ENCODE measurements around the gene ANAPC2. TPM values are rescaled to one million over a fixed set of nuclear protein-coding genes. Genes with fewer than 3 reads are reported as not detected.
A peak's percentile ranks its signal among the peaks of the same experiment; 100 is the strongest.

The ANAPC2 gene
- total RNA-seq, 4 donors from 2014 or later: 24.8 to 99.8 (median 54.9) TPM

DNA sequence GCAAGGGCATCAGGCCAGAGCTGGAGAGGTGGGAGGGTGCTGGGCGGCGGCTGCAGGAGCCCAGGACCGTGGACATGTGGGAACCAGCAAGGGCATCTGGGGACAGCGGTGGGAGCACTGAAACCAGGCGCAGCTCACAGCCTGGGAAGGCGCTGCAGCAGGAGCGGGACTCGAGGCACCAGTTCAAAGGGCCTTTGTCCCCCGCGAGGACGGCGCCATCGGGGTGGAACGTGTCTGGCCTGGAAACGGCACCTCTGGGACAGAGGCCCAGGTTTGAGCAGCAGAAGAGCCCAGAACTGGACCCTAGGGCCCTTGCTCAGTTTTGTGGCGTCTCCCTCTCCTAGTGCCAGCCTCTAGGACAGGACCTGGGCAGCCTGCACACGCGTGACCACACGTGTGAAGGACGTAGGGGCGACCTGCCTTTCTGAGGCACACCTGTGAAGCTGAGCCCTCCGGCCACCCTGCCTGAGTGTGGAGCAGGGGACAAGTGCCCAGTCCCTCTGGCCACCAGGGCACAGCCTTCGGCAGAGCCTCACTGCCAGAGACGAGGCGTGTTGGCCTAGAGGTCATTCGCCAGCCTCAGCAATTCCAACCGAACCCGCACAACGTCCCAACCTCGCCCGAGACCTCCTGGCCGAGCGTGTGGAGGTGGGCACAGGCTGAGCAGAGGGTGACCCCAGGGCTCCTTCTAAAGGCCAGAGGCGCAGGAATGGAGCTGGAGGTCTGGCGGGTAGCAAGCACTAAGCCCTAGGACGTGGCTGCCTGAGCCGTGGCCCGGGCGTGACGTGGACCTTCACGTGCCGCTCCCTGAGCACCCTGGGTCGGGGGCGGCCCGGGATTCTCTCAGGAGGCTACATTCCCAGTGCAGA, 14.3 kb downstream of the ANAPC2 start:
- Histone ChIP-seq H3K9me3 (no peaks in the 10 kb centered on the region), H3K27ac (peak overlapping the region; percentile 66), H3K27me3 (peaks cover 40% of the 10 kb centered on the region), H3K4me3 (no peak overlapping the region), H3K4me1 (peaks cover 44% of the 10 kb centered on the region), H3K36me3 (peaks cover 19% of the 10 kb centered on the region)
- WGBS: 74% methylated on average over 26 of the region's 45 CpGs
- TF ChIP-seq POLR2A (IDR thresholded peaks at IDR 0.05): no peak
- no peak for TF ChIP-seq EP300 (IDR thresholded peaks at IDR 0.05)
- TF ChIP-seq POLR2AphosphoS5 (IDR thresholded peaks at IDR 0.05): no peak
- TF ChIP-seq, protein P1, sequence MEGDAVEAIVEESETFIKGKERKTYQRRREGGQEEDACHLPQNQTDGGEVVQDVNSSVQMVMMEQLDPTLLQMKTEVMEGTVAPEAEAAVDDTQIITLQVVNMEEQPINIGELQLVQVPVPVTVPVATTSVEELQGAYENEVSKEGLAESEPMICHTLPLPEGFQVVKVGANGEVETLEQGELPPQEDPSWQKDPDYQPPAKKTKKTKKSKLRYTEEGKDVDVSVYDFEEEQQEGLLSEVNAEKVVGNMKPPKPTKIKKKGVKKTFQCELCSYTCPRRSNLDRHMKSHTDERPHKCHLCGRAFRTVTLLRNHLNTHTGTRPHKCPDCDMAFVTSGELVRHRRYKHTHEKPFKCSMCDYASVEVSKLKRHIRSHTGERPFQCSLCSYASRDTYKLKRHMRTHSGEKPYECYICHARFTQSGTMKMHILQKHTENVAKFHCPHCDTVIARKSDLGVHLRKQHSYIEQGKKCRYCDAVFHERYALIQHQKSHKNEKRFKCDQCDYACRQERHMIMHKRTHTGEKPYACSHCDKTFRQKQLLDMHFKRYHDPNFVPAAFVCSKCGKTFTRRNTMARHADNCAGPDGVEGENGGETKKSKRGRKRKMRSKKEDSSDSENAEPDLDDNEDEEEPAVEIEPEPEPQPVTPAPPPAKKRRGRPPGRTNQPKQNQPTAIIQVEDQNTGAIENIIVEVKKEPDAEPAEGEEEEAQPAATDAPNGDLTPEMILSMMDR (IDR thresholded peaks at IDR 0.05): no peak
- no peak for DNase-seq (ENCODE audit: low spot score in 2 of 2)

DNA sequence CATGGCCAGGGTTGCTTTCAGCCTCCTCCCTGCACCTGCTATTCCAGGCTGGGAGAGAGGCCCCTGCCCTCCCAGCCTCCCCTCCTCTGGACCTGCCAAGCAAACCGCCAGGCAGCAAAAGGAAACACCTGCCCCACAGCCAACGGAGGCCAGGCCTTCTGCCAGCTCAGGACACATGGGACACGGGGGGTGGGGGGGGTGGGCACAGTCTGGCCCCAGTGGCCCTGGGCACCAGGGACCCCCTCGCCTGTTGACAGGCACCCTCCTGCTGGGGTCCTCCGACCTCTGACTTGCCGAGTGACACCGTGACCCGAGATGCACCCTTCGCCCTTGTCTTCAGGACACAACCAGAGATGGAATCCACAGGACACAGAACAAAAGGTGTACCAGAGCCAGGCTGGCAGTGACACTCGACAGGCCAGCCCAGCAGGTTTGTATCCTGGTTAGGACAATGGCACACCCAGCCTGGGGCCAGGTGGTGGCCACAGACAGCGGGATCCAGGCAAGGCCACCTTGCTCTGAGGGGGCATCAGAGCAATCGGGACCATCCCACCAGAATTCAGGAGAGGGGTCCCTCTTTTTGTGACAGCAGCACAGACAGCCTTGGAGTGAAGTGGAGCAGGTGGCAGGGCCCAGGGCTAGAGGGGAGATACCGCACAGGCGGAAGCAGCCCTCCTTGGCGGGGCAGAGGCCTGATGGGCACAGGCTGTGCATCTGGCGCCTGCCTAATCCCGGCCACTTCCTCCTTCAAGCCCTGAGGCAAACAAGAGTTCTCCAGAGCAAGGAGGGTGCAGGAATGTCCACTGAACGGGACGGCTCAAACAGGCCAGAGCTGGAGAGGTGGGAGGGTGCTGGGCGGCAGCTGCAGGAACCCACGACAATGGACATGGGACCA, 15.2 kb downstream of the ANAPC2 start:
- H3K9me3 ChIP-seq: no peaks in the 10 kb centered on the region
- DNase-seq (ENCODE audit: low spot score in 2 of 2): no peak
- no peak overlapping the region for H3K4me3 ChIP-seq
- peak overlapping the region; percentile 79 for H3K27ac ChIP-seq
- peaks cover 10% of the 10 kb centered on the region for H3K36me3 ChIP-seq
- peaks cover 49% of the 10 kb centered on the region for H3K27me3 ChIP-seq
- TF ChIP-seq EP300 (IDR thresholded peaks at IDR 0.05) (no peak), POLR2AphosphoS5 (IDR thresholded peaks at IDR 0.05) (no peak), POLR2A (IDR thresholded peaks at IDR 0.05) (no peak)
- TF ChIP-seq, protein P1 (IDR thresholded peaks at IDR 0.05): no peak
- peaks cover 53% of the 10 kb centered on the region for H3K4me1 ChIP-seq
- WGBS: 44% methylated on average over 17 of the region's 21 CpGs

DNA sequence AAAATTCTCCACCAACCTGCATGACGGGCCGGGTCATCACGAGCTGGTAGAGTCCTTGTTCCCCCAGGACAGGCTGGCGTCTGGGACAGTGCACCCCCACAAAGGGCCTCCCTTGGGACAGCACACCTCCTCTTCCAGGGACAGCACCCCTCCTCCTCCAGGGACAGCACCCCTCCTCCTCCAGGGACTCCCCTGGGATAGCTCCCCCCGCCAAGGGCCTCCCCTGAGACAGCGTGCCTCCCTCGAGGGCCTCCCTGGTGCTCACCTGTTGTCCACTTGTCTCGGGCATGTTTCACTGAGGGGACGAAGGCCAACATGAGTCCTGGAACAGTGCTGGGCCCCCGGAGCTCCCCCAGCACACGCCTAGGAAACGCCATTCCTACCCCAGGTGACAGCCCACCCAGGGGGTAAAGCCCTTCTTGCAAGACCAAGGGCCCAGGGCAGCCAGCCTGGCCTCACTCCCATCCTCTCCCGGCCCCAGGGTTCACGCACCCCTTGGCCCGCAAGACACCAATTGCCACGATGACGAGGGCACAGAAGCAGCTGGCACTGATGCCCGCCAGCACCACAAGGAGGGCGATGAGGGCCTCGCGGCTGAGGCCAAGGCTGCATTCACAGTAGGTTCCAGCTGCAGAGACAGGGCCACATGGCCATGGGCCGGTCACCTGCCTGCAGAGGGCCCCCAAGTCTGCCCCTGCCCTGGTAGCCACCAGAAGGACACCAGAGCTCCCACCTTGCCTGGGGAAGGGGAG, 17.0 kb downstream of the ANAPC2 start:
- 74% methylated on average over 4 of the region's 22 CpGs for WGBS
- Histone ChIP-seq H3K4me3 (no peak overlapping the region), H3K27me3 (peaks cover 68% of the 10 kb centered on the region), H3K27ac (peak overlapping the region; percentile 79), H3K4me1 (peaks cover 61% of the 10 kb centered on the region), H3K36me3 (no peaks in the 10 kb centered on the region), H3K9me3 (no peaks in the 10 kb centered on the region)
- TF ChIP-seq POLR2AphosphoS5 (IDR thresholded peaks at IDR 0.05) (no peak), EP300 (IDR thresholded peaks at IDR 0.05) (no peak), POLR2A (IDR thresholded peaks at IDR 0.05) (no peak)
- TF ChIP-seq, protein P1 (IDR thresholded peaks at IDR 0.05): no peak
- no peak for DNase-seq (ENCODE audit: low spot score in 2 of 2)

DNA sequence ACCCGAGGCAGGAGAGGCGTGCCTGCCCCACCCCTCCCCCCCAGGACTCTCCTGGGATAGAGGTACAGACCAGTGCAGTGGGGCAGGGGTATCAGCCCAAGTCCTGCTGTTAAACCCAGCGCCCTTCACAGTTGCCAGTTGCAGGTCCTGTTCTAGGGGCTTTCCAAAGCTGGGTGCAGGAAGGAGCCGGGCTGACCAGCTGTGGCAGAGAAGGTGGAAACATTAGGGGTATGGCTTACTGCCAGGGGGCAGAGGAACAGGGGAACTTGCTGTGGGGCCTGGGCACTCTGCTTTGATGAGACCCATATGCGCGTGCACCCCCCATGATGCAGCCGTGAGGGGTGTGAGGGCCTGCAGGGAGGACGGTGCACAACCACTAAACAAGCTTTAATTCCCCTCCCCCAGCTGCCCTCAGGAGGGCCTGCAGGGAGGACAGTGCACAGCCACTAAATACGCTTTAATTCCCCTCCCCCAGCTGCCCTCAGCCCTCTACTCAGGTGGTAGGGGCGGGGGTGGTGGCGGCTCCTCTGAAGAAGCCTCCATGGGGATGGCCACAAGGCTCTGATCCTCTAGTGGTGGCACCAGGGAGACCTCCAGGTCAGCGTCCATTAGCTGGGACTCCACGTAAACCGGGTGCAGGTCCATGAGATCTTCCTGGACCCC, 17.7 kb downstream of the ANAPC2 start:
- Histone ChIP-seq H3K27ac (peak overlapping the region; percentile 79), H3K27me3 (peaks cover 75% of the 10 kb centered on the region), H3K4me3 (no peak overlapping the region), H3K4me1 (peaks cover 61% of the 10 kb centered on the region), H3K9me3 (no peaks in the 10 kb centered on the region), H3K36me3 (no peaks in the 10 kb centered on the region)
- TF ChIP-seq EP300 (IDR thresholded peaks at IDR 0.05) (no peak), POLR2AphosphoS5 (IDR thresholded peaks at IDR 0.05) (no peak), POLR2A (IDR thresholded peaks at IDR 0.05) (no peak)
- 56% methylated on average over 8 of the region's 14 CpGs for WGBS
- no peak for DNase-seq (ENCODE audit: low spot score in 2 of 2)

DNA sequence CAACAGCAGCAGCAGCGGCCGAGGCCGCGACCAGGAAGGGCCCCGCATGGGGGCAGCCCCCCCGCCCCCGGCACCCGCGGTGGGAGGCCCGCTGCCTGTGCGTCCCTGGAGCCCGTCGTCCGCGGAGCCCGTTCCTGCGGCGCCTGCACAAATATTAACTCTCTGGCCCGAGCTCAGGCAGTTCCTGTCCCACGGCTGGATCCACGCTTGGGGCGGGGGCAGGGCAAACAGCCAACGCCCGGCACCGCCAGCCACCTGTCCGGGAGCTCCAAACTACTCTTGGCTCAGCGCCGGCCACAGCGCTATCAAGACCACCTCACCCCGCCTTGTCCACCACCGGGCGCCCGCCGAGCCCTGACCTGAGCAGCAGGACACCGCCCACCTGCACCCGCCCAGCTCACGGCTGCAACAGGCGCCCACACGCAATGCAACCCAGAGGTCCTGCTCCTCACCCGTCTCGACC, 18.4 kb downstream of the ANAPC2 start, which contains the start of gene LRRC26:
LRRC26 (minus strand) TSS at position 156 of the 463 bp plus-strand sequence; CDS start at position 48, 108 bp downstream.
- 4% methylated on average over 12 of the region's 41 CpGs for WGBS
- TF ChIP-seq EP300 (IDR thresholded peaks at IDR 0.05) (no peak), POLR2A (IDR thresholded peaks at IDR 0.05) (no peak), POLR2AphosphoS5 (IDR thresholded peaks at IDR 0.05) (no peak)
- TF ChIP-seq, protein P1 (IDR thresholded peaks at IDR 0.05): no peak
- peak within 1 kb of the TSS; percentile 79 for H3K27ac ChIP-seq
- H3K4me1 ChIP-seq: peaks cover 56% of the 10 kb centered on the region
- no peak for DNase-seq (ENCODE audit: low spot score in 2 of 2)
- H3K27me3 ChIP-seq: peaks cover 82% of the 10 kb centered on the region
- H3K9me3 ChIP-seq: no peaks in the 10 kb centered on the region
- peak within 1 kb of the TSS; percentile 50 for H3K4me3 ChIP-seq
- H3K36me3 ChIP-seq: no peaks in the 10 kb centered on the region

Data from suprapubic skin (tissue), 4 donors.